Thoracic aorta (tissue), 2 donors: ENCODE measurements around the gene NR3C2. TPM values are rescaled to one million over a fixed set of nuclear protein-coding genes. Genes with fewer than 3 reads are reported as not detected.

Source experiments
- ATAC-seq: fragments of 150-250 bp; one replicate; pipeline ENCODE4 v1.8.0; 2017; ENCODE audit warnings: low read depth; ENCODE audit not compliant: insufficient number of reproducible peaks, low FRiP score
- DNase-seq: peaks from one replicate; pipeline ENCODE4 v3.0.0-alpha.2; 2020; ENCODE audit warnings: low spot score
- H3K27ac ChIP-seq, 2 donors: fragments of 200-600 bp; sonication (generic); 1 replicate in 1 of 2; 2 replicates in 1 of 2; pipeline ENCODE4 v1.5.1; 2016; ENCODE audit warnings: mild to moderate bottlenecking in 2 of 2, moderate library complexity in 2 of 2
- H3K27me3 ChIP-seq: fragments of 200-600 bp; sonication (generic); replicated peaks from 2 replicates; pipeline ENCODE4 v1.6.0; 2016; ENCODE audit warnings: mild to moderate bottlenecking; ENCODE audit not compliant: insufficient read depth
- H3K36me3 ChIP-seq: fragments of 200-600 bp; sonication (generic); one replicate; pipeline ENCODE4 v1.5.1; 2016
- H3K4me1 ChIP-seq, 2 donors: fragments of 200-600 bp; sonication (generic); 1 replicate in 1 of 2; 2 replicates in 1 of 2; pipeline versions ENCODE4 v1.5.1 to v1.6.0; 2016; ENCODE audit warnings: low read depth in 2 of 2, mild to moderate bottlenecking in 1 of 2; ENCODE audit not compliant: control insufficient read depth in 1 of 2
- H3K4me3 ChIP-seq: fragments of 200-600 bp; sonication (generic); 2 replicates; pipeline ENCODE4 v1.5.1; 2016; ENCODE audit warnings: mild to moderate bottlenecking
- H3K9me3 ChIP-seq: fragments of 200-600 bp; sonication (generic); 2 replicates; pipeline ENCODE4 v1.5.1; 2016
- CTCF ChIP-seq: fragments of 200-600 bp; sonication (generic); IDR thresholded peaks from one replicate; pipeline ENCODE4 v1.5.1; 2019; ENCODE audit warnings: antibody characterized with exemption
- total RNA-seq, 2 donors: library from RNA; depleted of rRNA; stranded (reverse); fragments of >200 nt; gene quantifications; one replicate each; pipeline versions ENCODE4 v1.1.0 to v1.2.3, GENCODE V29; 2016

The NR3C2 gene
- total RNA-seq, 2 donors from 2014 or later: 11.2 to 18.1 TPM

- no peaks in the 10 kb centered on the region for H3K27me3 ChIP-seq
- no peak for ATAC-seq
- DNase-seq: no peak
- peak overlapping the region; percentile 34 to 40 for H3K27ac ChIP-seq
- peak overlapping the region; percentile 66 for H3K4me3 ChIP-seq
- no peak for TF ChIP-seq CTCF
- H3K4me1 ChIP-seq: peaks cover 2 to 39% of the 10 kb centered on the region in 2 donors
- H3K9me3 ChIP-seq: no peaks in the 10 kb centered on the region
- H3K36me3 ChIP-seq: no peaks in the 10 kb centered on the region
These were observed 227.6 kb downstream of the NR3C2 start for GRCh38 chr4:148214529-148215166.

GRCh38 chr4:148211533-148211932 lies 230.7 kb downstream of the NR3C2 start:
- ATAC-seq (no peak), DNase-seq (no peak)
- H3K27ac ChIP-seq: no peak overlapping the region
- no peak for TF ChIP-seq CTCF
- no peak overlapping the region for H3K4me3 ChIP-seq
- no peaks in the 10 kb centered on the region for H3K27me3 ChIP-seq
- peaks cover 2 to 31% of the 10 kb centered on the region in 2 donors for H3K4me1 ChIP-seq
- no peaks in the 10 kb centered on the region for H3K36me3 ChIP-seq
- no peaks in the 10 kb centered on the region for H3K9me3 ChIP-seq

- DNase-seq: no peak
- no peaks in the 10 kb centered on the region for H3K9me3 ChIP-seq
These were observed 231.6 kb downstream of the NR3C2 start for GRCh38 chr4:148210661-148211060.

DNA sequence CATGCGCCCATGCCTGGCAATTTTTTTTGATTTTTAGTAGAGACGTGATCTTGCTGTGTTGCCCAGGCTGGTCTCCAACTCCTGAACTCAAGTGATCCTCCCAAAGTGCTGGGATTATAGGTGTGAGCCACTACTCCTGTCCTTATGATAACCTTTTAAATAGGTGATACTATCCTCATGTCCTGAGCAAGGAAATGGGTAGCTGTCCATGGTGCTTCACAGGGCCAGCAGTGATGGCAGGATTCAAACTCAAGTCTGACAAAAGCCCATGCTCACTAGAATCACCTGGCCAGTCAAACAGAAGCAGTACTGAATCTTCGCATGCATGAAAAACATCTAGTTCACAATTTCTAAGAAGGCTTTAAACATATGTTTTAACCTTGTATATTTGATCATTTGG lies 235.1 kb downstream of the NR3C2 start:
- peaks cover 0 to 25% of the 10 kb centered on the region in 2 donors for H3K4me1 ChIP-seq
- ATAC-seq (no peak), DNase-seq (no peak)

More at GRCh38 chr4:148210661-148211060, 231.6 kb downstream of the NR3C2 start:
- H3K27ac ChIP-seq: no peak overlapping the region
- no peak for ATAC-seq
- no peak for TF ChIP-seq CTCF
- H3K4me3 ChIP-seq: no peak overlapping the region
- no peaks in the 10 kb centered on the region for H3K36me3 ChIP-seq
- H3K27me3 ChIP-seq: no peaks in the 10 kb centered on the region
- H3K4me1 ChIP-seq: peaks cover 0 to 23% of the 10 kb centered on the region in 2 donors

DNA sequence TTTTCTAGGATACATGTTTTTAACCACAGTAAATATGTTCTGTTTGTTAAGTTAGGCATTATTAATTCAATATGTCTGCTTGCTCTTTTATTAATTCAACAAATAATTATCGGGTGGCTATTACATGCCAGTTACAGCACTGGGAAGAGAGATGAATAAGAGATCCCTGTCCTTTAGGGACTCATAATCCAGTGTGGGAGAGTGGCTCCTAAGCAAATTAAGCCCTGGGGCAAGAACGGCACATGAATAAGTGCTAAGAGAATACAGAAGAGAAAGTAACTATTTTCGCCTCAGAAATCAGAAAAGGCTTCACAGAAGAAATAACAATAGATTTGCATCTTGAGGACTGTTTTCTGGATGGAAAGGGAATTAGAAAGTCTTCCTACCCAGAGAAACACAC lies 236.7 kb downstream of the NR3C2 start:
- no peak for TF ChIP-seq CTCF
- Histone ChIP-seq H3K9me3 (no peaks in the 10 kb centered on the region), H3K4me1 (peaks cover 0 to 17% of the 10 kb centered on the region in 2 donors), H3K27me3 (no peaks in the 10 kb centered on the region), H3K27ac (no peak overlapping the region), H3K4me3 (no peak overlapping the region), H3K36me3 (no peaks in the 10 kb centered on the region)
- no peak for ATAC-seq
- DNase-seq: no peak

More for the DNA sequence above, 235.1 kb downstream of the NR3C2 start:
- H3K36me3 ChIP-seq: no peaks in the 10 kb centered on the region
- no peaks in the 10 kb centered on the region for H3K27me3 ChIP-seq
- no peak overlapping the region for H3K4me3 ChIP-seq
- no peaks in the 10 kb centered on the region for H3K9me3 ChIP-seq
- H3K27ac ChIP-seq: no peak overlapping the region
- no peak for TF ChIP-seq CTCF
